GM13976 (cell line): ENCODE results near the gene TMBIM1.
A peak's percentile ranks its signal among the peaks of the same experiment; 100 is the strongest.

Experiments used
- DNase-seq: peaks from one replicate; pipeline ENCODE4 v3.0.0; 2012; ENCODE audit warnings: low spot score
- CTCF ChIP-seq: IDR thresholded peaks from 2 replicates; pipeline ENCODE4 v1.5.1; 2012; ENCODE audit warnings: borderline replicate concordance, mild to moderate bottlenecking; ENCODE audit not compliant: insufficient read depth; ENCODE audit errors: extremely low read depth, missing control alignments, control extremely low read depth
- in situ Hi-C: fragments of 300-500 bp; cut with MboI; formaldehyde crosslinking; loops from one replicate; pipeline ENCODE4 v1.12.0; 2022; ENCODE audit warnings: low sequenced_read_pairs, mixed read lengths, inconsistent platforms; ENCODE audit not compliant: unreplicated experiment

Gene TMBIM1

GRCh38 chr2:218284106-218284811 is 8.0 kb downstream of the TMBIM1 start:
- DNase-seq: peak; percentile 79
- in situ Hi-C loops: no loop called here
- TF ChIP-seq CTCF: no peak

- in situ Hi-C loops: no loop called here
- DNase-seq: no peak
- TF ChIP-seq CTCF: no peak
Measured at GRCh38 chr2:218282173-218282991, 9.9 kb downstream of the TMBIM1 start.

GRCh38 chr2:218281449-218281848 is 10.9 kb downstream of the TMBIM1 start:
- DNase-seq: no peak
- no peak for TF ChIP-seq CTCF
- in situ Hi-C loops: no loop called here

GRCh38 chr2:218280260-218280870 is 11.9 kb downstream of the TMBIM1 start:
- DNase-seq: no peak
- in situ Hi-C loops: no loop called here
- TF ChIP-seq CTCF: no peak

GRCh38 chr2:218278531-218279360 is 13.6 kb downstream of the TMBIM1 start:
- no peak for DNase-seq
- in situ Hi-C loops: no loop called here
- TF ChIP-seq CTCF: no peak

- in situ Hi-C loops: no loop called here
- TF ChIP-seq CTCF: no peak
- no peak for DNase-seq
Measured at GRCh38 chr2:218277921-218278320, 14.4 kb downstream of the TMBIM1 start.
